ENCODE results near the gene IDUA.

The IDUA gene

GRCh38 chr4:1013225-1014073, 26.6 kb downstream of the IDUA start:
- H3K4me3 ChIP-seq (ENCODE audit: low read depth, low read length) = no peak overlapping the region

DNA sequence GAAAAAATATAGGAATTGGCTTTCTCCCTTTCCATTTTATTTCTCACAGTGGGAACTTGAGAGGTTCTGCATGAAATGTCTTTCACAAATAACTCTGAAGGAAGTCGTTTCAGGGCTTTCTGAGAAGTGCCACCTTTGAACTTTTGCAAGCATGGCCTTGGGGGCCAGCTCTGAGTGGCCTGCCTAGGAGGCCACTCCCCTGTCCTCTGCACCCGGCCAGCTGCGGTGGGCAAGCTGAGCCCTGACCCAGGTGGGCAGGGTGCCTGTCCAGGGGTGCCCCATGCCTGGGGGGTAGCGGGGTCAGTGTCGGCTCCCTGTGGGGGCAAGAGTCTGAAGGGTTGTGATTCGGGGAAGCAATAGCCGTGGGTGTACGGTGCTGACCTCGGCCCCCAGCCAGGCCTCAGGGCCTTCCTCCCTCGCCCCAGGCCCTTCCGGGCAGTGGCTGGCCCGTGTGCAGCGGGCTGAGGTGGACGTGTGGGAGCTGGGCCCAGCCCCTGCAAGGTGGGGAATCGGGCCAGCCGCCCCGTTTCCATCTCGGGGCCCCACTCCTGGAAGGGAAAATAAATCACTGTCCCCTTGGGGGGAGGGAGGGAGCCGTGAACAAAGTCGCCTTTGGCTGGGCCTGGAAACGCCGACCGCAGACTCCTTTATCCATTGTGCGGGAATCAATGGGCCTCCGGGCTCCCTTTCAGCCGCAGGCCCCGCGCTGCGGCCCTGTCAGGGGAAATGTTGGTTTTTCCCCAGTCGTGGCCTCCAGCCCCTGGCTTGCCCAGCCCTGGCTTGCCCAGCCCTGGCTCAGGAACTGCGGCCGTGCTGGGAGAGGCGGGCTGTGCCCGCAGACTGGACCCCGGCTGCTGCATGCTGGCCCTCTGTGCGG, 27.7 kb downstream of the IDUA start:
- H3K4me3 ChIP-seq (ENCODE audit: low read depth, low read length) = no peak overlapping the region

- H3K4me3 ChIP-seq (ENCODE audit: low read depth, low read length) = no peak overlapping the region
Measured at GRCh38 chr4:1015179-1015578, 28.3 kb downstream of the IDUA start.

- no peak overlapping the region for H3K4me3 ChIP-seq (ENCODE audit: low read depth, low read length)
Measured at GRCh38 chr4:1015746-1016145, 28.9 kb downstream of the IDUA start.

- H3K4me3 ChIP-seq (ENCODE audit: low read depth, low read length) = no peak overlapping the region
Measured at GRCh38 chr4:1017211-1017610, 30.4 kb downstream of the IDUA start.

GRCh38 chr4:1017706-1018105, 30.9 kb downstream of the IDUA start:
- no peak overlapping the region for H3K4me3 ChIP-seq (ENCODE audit: low read depth, low read length)

DNA sequence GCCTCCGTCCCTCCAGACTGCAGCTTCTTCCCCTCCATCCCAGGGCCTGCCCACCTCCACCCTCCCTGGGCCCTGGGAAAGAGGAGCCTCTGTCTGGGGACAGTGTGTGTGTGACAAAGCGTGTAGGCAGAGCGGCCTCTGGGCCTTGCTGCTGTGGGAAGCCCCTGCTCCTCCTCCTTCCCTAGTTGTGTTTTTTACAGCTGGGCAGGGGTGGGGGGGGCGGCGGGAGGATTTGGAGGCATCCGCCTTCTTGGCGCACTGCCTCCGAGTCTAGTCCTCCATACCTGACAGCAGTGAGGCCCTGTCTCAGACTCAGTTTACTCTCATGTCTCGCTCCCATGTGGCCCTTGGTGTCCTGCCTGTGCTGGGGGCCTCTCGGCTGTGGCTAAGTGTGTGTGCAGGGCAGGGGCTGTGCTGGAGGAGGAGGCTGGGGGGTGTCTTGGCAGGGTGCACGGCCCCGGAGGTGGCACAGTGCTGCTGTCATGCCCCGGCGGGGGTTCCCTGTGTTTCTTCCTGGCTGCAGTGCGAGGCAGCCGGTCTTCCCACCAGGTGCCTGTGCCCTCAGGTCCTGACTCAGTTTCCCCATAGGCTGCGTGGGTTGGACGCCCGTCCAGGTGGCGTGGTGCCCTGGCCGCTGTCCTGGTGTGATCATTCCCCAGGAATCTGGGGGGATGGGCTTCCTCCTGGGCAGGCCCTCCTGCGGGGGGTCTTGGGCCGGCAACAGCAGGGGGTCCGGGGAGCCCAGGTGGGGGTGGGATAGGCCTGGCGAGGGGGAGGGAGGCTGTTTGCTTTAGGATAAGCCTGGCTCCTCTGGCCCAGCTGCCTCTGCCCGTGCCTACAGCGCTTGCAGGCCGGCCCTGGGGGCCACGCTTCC, 31.5 kb downstream of the IDUA start:
- no peak overlapping the region for H3K4me3 ChIP-seq (ENCODE audit: low read depth, low read length)

DNA sequence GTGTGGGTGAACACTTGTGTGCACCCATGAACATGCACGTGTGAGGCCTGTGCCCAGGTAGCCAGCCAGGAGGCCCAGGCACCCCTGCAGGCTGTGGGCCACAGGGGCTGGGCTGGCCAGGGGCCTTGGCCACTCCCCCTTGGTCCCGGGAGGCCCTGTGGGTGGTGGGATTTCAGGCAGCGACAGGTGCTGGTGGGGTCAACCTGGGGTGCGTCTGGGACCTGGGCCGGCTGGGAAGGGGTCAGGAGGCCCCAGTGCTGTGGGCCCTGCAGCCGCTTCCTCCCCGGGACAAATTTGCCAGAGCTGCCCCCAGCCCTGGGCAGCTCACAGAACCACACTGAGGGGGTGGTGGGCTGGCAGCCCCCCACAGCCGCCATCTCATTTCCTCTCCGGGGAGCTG, 32.5 kb downstream of the IDUA start:
- no peak overlapping the region for H3K4me3 ChIP-seq (ENCODE audit: low read depth, low read length)

GRCh38 chr4:1019729-1020470, 33.1 kb downstream of the IDUA start:
- H3K4me3 ChIP-seq (ENCODE audit: low read depth, low read length) = no peak overlapping the region

DNA sequence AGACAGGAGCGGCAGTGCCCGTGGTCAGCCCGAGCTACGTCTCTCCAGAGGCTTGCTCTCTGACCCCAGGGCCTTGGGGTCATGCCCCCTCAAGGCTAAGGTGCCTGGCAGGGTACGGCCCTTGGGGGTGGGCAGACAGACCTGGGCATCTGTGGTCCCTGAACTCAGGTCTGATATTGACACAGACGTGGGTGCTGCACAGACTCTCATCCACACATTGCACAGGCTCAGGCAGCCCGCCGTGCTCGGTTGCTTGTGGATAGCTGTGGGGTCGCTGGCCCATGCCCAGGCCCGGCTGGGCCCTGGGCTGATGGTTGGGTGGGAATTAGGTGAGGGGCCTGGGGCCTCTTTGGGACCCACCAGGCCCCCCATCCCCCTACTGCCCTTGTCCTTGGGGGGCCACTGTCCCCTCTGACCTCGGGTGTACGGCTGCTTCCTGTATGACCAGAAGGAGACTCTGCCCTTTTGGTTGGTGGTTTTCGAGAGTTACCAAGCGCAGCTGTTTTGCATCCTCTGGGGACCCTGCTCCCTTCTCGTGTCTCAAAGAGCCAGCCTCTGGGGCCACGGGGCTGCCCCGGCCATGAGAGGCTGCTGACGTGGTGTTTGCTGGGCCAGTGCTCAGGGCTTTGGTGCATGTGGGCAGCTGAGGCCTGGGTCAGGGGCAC, 34.7 kb downstream of the IDUA start:
- H3K4me3 ChIP-seq (ENCODE audit: low read depth, low read length) = no peak overlapping the region

GRCh38 chr4:1022051-1022738, 35.4 kb downstream of the IDUA start:
- no peak overlapping the region for H3K4me3 ChIP-seq (ENCODE audit: low read depth, low read length)

DNA sequence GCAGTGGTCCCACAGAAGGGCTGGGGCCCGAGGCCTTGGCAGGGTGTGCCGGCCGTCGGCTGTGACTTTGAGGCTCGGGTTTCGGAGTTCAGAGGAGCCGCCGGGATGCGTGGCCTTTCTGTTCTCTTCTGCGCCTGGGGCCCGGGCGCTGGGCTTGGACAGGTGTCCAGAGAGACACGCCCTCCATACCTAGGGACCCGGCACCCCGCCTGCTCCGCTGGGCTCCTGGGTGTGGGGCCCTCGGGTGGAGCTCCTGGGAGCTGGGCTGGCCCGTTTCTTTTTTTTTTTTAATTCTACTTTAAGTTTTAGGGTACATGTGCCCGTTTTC, 35.9 kb downstream of the IDUA start:
- no peak overlapping the region for H3K4me3 ChIP-seq (ENCODE audit: low read depth, low read length)

DNA sequence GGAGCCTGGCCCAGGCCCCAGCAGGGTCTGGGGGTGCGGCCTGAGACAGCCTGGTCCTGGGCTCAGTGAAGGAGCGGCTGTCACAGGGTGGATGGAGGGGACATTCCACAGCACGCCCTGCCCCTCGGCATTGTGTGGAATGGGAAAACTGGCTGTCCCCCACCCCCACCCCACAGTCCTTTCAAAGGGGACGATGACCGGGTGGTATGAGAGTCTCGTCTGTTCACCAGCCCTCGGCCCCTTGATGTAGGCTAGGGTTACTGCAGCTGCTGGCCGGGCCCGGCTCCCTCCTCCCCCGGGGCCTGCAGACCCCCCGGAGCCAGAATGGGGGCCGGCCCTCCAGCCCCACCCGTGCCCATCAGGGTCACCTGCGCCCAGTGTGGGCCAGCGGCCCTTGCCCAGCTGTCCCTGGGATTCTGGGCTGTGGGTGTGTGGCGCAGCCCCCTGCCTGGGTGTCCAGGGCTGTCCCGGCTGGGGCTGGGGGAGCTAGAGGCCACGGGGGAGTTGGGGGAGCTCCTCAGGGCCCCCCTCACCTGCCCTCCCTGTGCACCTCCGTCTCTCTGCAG, 36.3 kb downstream of the IDUA start:
- no peak overlapping the region for H3K4me3 ChIP-seq (ENCODE audit: low read depth, low read length)

DNA sequence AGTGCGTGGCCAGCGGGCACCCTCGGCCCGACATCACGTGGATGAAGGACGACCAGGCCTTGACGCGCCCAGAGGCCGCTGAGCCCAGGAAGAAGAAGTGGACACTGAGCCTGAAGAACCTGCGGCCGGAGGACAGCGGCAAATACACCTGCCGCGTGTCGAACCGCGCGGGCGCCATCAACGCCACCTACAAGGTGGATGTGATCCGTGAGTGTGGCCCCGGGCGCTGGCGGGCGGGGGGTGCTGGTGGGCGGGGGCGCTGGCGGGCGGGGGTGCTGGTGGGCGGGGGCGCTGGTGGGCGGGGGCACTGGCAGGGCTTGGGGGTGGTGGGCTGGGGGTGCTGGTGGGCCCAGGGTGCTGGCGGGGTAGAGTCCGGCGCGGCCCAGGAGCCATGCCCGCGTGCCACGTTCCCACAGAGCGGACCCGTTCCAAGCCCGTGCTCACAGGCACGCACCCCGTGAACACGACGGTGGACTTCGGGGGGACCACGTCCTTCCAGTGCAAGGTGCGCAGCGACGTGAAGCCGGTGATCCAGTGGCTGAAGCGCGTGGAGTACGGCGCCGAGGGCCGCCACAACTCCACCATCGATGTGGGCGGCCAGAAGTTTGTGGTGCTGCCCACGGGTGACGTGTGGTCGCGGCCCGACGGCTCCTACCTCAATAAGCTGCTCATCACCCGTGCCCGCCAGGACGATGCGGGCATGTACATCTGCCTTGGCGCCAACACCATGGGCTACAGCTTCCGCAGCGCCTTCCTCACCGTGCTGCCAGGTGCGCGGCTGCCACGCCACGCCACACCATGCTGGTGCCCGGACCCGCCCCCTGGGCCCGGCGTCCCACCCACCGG, 37.3 kb downstream of the IDUA start:
- H3K4me3 ChIP-seq (ENCODE audit: low read depth, low read length) = no peak overlapping the region

GRCh38 chr4:1024882-1025545, 38.2 kb downstream of the IDUA start:
- no peak overlapping the region for H3K4me3 ChIP-seq (ENCODE audit: low read depth, low read length)

- no peak overlapping the region for H3K4me3 ChIP-seq (ENCODE audit: low read depth, low read length)
Measured at GRCh38 chr4:1026115-1026514, 39.3 kb downstream of the IDUA start.

DNA sequence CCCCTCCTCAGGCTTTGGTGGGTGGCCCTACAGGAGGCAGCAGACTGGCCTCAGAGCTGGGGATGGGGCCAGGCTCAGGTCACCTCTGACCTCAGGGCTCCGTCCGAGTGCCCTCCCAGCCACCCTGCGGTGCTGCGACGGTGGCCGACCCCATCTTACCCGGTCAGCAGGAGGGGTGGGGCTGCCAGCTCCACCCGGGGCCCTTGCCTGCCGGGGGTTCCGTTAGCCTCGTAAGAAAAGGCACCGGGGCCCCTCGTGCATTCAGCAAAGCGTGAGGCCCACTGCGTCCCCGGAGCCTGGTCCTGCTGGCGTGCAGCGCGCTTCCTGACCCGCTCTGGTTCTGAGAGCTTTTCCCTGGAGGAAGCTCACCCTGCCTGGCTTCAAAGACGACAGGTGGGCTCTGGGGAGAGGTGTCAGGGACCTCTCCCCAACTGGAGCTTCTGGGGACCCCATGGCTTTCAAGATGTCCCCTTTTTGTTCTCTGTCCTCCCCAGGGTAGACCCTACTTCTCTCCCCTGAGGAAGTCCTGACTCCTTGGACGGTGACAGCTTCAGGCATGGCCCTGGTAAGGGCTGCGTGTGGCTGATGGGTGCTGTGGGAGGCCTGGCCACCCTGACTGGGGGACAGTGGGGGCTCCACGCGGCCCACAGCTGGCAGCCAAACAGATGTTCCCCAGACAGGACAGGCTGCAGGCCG, 40.5 kb downstream of the IDUA start:
- no peak overlapping the region for H3K4me3 ChIP-seq (ENCODE audit: low read depth, low read length)

All from iPS-11a (cell line).